Fibroblast of peridontal ligament (primary cell): Measurements from ENCODE around the gene CUTC.

Experiments
- DNase-seq: peaks from one replicate; pipeline ENCODE4 v3.0.0-alpha.2; 2010; ENCODE audit errors: extremely low read depth

The CUTC gene

DNA sequence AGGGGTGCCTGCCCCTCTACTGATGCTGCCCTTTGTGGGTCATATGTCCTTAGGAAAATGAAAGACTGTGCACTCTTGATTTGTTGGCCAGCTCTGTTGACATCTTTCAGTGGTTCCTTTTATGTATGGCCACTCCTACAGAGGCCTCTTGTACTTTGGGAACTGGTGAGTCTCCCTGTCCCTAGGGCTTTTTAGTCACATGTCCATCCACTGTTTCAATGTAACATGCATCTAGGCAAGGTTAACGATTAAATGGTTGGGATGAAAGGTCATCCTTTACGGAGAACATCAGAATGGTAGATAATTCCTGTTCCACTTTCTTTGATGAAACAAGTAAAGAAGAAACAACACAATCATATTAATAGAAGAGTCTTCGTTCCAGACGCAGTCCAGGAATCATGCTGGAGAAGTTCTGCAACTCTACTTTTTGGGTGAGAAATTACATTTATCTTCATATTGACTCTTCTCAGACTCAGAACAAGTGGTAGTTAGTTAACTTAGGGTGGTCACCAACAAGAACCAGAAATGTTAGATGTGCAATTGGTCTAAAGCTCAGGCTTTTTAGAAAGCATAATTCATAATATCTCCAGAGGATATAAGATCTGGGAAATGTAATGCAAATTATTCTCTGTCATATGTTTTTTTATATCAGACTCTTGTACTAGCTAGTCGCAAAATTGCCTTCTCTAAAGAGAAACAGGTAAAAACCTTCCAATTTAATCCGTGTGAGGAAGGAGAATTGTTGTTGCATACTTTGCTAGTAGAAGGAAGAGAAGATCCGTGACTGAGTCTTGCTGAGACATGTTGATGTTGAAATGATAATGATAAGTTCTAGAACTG is 50.6 kb downstream of the CUTC start, which contains the start of gene ABCC2:
TSS of gene ABCC2 (plus strand) at position 194 of the 840 bp plus-strand sequence. CDS start at position 399, 205 bp downstream.
- no peak for DNase-seq

DNA sequence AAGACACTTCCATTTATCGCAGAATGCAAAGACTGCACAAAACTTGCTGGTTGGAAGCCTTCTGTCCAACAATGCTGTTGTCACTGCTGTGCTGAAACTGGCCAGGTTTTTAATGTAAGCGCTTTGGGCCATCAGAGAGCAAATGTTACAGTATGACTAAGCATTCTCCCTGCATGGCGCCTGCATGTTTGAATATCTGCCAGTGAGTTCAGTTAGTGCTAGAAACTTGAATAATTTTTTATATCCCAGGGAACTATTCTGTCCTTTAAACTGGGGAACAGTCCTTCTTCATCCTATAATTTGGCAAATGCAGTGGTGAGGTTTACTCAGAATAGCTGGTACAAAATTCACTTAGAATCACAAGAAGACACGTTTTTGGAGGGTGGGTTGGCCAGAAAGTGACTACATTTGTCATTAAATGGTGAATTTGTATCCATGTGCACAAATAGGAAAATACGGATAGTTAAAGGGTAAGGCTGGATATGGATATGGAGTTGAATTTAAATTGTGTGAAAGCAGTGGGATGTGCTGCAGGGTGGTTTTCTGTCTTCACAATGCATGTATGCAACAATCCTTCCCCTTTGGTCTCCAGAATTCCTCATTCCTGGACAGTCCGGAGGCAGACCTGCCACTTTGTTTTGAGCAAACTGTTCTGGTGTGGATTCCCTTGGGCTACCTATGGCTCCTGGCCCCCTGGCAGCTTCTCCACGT is 52.1 kb downstream of the CUTC start:
- DNase-seq, result peak; percentile 84

DNA sequence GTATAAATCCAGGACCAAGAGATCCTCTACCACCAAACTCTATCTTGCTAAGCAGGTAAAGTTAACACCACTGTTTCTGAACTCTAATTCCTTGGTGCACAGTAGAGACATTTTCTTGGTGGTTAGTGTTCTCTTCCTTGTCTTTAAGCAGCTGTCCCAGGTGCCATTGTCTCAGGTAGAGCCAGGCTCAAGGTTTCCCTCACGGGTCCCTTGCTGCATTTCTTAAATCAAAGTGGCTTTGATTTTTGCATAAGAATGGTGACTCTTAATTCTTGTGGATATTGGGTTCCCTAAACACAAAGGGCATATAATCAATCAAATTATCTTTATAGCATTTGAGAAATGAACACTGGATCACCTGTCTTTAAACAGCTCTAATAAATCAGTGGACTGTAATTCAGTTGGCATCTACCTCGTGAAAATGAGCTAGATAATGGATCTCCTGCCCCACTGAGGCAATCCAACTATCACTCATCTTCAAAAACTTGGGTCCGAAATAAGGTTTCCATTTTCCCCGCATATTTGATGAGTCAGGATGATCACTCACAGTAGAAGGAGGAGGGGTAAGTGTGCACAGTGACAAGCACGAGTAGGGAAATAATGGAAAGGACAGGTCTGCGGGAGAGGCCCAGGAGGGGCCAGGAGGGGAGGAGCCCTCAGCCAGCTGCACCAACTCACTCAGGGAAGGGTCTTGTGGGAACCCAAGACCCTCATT is 52.9 kb downstream of the CUTC start:
- no peak for DNase-seq

DNA sequence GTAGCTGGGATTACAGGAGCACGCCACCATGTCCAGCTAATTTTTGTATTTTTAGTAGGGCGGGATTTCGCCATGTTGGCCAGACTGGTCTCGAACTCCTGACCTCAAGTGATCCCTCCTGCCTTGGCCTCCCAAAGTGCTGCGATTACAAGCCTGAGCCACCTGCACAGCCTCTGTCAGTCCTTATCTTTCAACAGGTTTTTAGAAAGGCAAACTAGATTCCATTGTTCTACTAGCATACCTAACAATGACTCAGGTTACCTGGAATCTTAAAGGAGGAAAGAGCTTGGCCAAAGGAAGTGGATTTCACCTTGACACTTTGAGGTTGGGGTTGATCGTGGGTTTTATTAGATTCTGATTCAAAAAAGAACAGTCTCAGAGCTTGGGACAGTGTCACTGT is 53.6 kb downstream of the CUTC start:
- no peak for DNase-seq

DNA sequence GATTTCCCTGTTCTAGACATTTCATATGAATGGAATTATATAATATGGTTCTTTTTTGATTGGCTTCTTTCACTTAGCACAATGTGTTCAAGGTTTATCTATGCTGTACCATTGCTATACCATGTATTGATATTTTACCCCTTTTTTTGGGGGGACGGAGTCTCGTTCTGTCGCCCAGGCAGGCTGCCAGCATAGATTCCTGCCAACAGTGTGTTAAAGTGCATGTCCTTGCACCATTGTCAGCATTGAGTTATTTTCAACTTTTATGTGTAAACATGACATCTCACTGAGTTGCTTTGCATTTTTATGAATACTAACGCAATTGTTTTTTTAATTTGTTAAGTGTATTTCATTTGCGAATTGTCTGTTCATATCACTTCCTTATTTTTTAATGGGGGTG is 55.3 kb downstream of the CUTC start:
- no peak for DNase-seq

DNA sequence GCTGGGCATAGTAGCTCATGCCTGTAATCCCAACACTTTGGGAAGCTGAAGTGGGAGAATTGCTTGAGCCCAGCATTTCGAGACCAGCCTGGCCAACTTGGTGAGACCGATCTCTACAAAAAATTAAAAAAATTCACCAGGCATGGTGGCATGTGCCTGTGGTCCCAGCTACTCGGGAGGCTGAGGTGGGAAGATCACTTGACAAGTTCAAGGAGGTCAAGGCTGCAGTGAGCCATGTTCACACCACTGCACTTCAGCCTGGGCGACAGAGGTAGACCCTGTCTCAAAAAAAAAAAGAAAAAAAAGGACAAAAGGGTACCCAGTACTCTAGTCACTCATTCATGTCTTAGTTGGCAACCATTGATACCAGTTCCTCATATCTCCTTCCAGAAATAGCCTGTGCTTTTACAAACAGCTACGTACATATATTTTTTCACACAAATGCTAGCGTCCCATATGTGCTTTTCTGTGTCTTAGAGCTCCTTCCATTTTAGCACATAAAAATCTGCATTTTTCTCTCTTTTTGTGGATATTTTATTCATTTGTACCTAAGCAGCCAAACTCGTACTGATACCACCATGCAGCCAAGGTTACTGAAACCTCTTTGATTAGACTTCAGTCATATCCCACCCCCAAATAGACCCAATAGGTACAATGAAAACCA is 55.9 kb downstream of the CUTC start:
- DNase-seq, result no peak

DNA sequence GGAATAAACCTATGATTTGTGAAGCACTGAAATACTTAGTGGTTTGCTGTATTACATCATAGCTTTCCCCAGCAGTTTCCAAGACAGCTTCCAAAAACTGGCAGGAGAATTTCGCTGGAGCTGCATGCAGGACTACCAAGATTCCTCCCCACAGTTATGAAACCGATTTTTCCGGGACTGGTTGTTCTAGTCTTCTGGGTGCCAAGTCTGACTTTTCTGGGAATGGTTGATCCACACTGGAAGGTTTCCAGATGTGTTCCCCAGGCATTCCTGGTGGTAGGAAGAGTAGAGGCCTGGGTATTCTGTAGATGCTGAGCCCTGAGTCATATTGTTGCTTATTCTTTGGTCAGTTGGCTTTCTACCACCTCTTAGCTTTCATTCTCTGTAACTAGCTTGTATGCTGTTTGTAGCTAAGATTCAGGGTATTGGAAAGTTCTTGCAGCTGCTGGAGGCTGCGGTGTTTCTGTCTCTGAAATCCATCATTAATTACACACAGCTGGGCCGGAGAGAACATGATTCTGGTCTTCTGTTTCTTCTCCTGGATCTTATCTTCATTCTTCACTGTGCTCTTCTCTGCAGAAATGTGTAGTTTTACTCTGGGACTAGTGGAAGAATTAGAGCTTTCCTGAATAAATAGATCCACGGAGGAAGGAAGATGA is 56.7 kb downstream of the CUTC start:
- peak; percentile 100 for DNase-seq

DNA sequence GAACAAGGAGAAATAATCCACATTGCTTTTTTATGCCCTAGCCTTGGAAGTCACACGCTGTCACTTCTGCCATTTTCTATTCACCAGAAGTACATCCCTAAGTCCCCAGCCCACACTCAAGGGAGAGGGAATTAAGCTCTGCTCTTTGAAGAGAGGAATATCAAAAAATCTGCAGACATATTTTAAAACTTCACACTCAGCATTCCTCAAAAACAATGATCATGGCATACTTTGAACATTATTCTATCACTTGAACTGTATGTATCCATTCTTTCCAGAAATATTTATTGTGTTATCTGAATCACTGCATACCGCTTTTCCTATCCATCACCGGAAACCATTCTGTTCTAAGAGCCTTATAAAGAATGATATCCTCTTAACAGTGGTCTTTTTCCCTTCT is 59.8 kb downstream of the CUTC start:
- DNase-seq, result no peak

DNA sequence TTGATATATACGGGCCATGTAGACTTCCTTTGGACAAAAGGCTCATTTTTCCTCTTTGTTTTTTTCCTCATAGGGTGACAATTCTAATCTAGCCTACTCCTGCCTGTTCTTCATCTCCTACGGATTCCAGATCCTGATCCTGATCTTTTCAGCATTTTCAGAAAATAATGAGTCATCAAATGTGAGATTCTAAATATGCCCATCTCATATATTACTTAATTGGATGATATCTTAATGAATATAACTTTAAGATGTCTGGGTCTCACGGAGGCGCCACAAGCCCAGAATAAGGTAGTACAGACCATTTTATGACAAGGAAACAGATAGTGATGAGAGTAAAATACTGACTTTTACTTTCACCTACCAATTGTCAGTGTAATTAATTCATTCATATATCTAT is 61.8 kb downstream of the CUTC start:
- no peak for DNase-seq

DNA sequence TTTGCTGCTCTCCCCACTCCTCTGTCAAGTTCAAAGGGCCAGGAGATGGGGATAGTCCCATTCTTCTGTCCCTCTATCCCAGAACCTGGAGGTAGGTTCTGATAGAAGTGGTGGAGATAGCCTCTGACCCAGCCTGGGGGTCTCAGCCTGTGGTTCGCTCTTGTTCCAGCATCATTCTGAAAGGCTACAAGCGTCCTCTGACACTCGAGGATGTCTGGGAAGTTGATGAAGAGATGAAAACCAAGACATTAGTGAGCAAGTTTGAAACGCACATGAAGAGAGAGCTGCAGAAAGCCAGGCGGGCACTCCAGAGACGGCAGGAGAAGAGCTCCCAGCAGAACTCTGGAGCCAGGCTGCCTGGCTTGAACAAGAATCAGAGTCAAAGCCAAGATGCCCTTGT is 64.9 kb downstream of the CUTC start:
- no peak for DNase-seq

DNA sequence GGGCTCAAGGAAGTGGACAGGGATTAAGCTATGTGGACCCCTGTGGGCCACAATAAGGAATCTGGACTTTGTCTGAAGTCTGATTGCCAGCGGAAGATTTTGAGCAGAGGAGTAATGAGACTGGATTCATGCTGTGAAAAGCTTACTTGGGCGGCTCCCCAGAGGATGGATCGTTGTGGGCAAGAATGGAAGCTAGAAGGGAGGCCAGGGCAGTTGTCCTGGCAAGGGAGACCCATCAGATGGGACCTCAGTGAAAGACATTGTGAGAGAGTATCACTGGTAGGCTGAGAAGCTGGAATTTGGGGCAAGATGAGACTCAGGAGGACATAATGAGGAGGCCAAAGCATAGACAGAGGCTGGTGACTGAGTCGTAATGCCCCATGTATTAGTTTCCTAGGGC is 66.0 kb downstream of the CUTC start:
- no peak for DNase-seq

DNA sequence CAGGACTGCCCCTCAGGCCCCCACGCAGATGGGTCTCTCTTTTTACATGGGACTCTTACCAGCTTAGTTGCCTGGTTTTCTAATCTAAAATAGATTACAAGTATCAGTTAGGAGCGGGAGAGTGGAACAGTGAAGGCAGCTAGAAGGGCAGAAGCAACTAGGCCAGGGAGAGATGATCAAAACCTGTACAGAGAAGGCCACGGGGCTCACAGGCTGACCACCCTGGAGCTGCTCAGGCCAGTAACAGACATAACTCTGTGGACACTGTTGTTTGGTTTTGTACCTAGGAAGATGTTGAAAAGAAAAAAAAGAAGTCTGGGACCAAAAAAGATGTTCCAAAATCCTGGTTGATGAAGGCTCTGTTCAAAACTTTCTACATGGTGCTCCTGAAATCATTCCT is 66.9 kb downstream of the CUTC start:
- DNase-seq, result no peak

DNA sequence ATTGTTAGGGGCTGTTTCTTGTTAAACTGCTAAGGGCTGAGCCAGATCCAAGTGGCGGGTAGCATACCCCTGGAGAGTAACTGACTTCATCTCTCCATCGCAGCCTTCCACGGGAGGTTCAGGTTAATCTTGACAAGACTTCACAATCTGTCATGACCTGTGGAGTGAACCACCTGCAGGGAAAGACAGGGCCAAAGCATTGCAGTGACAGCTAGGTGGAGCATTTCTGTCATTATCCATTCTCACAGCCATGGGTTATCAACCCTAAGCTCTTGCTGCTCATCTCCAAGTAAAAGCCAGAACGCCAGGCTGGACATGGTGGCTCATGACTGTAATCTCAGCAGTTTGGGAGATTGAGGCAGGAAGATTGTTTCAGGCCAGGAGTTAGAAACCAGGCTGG is 67.6 kb downstream of the CUTC start:
- no peak for DNase-seq

DNA sequence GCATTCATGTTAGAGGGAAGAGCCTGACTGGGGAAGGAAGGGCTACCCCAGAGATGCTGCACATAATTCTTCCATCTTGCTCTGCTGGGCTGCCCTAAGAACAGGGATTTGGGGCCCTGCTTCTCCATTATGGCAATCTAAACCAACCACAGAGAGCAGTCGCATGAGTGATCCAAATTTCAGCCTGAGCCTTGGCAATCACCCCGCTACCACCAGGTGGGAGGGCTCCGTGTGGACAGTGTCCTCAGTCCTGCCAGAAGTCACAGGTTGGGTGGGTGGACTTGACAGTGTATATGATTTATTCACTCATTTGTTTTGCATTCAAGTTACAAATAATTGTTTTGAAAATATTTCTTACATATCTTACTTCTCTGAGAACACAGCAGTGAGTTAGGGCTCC is 72.4 kb downstream of the CUTC start:
- no peak for DNase-seq

DNA sequence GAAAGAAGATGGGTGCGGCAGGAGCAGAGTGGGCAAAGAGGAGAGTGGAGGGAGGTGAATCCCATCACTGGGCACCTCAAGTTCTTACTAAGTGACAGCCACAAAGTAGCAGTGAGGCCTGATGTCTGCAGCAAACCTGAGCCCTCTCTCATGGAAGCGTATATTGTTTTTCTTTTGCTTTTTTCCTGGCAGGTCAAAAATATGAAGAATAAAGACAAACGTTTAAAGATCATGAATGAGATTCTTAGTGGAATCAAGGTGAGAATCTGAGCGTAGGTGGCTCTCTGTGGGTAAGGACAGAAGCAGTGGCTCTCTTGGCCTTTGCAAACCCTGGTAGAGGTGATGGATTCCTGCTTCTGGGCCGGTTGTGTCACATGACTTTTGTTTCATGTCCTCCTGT is 73.2 kb downstream of the CUTC start:
- no peak for DNase-seq
